Measurements from ENCODE around the gene ANGPTL2. TPM values are rescaled to one million over a fixed set of nuclear protein-coding genes. Genes with fewer than 3 reads are reported as not detected.

Gene ANGPTL2
- total RNA-seq, 1 donor from 2014 or later = 19.4 TPM

GRCh38 chr9:127059030-127059429 lies 63.4 kb downstream of the ANGPTL2 start:
- Histone ChIP-seq H3K36me3 (no peaks in the 10 kb centered on the region), H3K27ac (no peak overlapping the region), H3K4me3 (no peak overlapping the region), H3K9me3 (no peaks in the 10 kb centered on the region), H3K4me1 (peaks cover 26% of the 10 kb centered on the region), H3K27me3 (no peaks in the 10 kb centered on the region)
- ATAC-seq (no peak), DNase-seq (no peak)
- no peak for TF ChIP-seq CTCF (IDR thresholded peaks at IDR 0.05)
- intact Hi-C loops (cut with DNase I) = no loop called here

GRCh38 chr9:127058645-127059021 lies 63.8 kb downstream of the ANGPTL2 start:
- ATAC-seq = no peak
- no peaks in the 10 kb centered on the region for H3K9me3 ChIP-seq

GRCh38 chr9:127058011-127058644 lies 64.3 kb downstream of the ANGPTL2 start:
- peaks cover 34% of the 10 kb centered on the region for H3K4me1 ChIP-seq
- DNase-seq (no peak), ATAC-seq (no peak)
- TF ChIP-seq CTCF (IDR thresholded peaks at IDR 0.05) = no peak
- H3K36me3 ChIP-seq = no peaks in the 10 kb centered on the region
- no peak overlapping the region for H3K4me3 ChIP-seq
- H3K9me3 ChIP-seq = no peaks in the 10 kb centered on the region
- intact Hi-C loops (cut with DNase I) = no loop called here
- H3K27ac ChIP-seq = no peak overlapping the region
- no peaks in the 10 kb centered on the region for H3K27me3 ChIP-seq

More at GRCh38 chr9:127058645-127059021, 63.8 kb downstream of the ANGPTL2 start:
- DNase-seq = no peak
- no peak for TF ChIP-seq CTCF (IDR thresholded peaks at IDR 0.05)
- H3K4me3 ChIP-seq = no peak overlapping the region
- H3K4me1 ChIP-seq = peaks cover 30% of the 10 kb centered on the region
- intact Hi-C loops (cut with DNase I) = no loop called here
- H3K36me3 ChIP-seq = no peaks in the 10 kb centered on the region
- no peaks in the 10 kb centered on the region for H3K27me3 ChIP-seq
- no peak overlapping the region for H3K27ac ChIP-seq

- H3K27ac ChIP-seq = no peak overlapping the region
- H3K9me3 ChIP-seq = no peaks in the 10 kb centered on the region
- no peak for DNase-seq
- H3K4me3 ChIP-seq = no peak overlapping the region
- no peak for ATAC-seq
- no peak for TF ChIP-seq CTCF (IDR thresholded peaks at IDR 0.05)
- H3K27me3 ChIP-seq = no peaks in the 10 kb centered on the region
- H3K4me1 ChIP-seq = peaks cover 37% of the 10 kb centered on the region
- intact Hi-C loops (cut with DNase I) = no loop called here
- no peaks in the 10 kb centered on the region for H3K36me3 ChIP-seq
Measured at GRCh38 chr9:127056446-127056845, 66.0 kb downstream of the ANGPTL2 start.

GRCh38 chr9:127055745-127056402 lies 66.6 kb downstream of the ANGPTL2 start:
- Histone ChIP-seq H3K36me3 (no peaks in the 10 kb centered on the region), H3K9me3 (no peaks in the 10 kb centered on the region), H3K27ac (no peak overlapping the region), H3K27me3 (no peaks in the 10 kb centered on the region), H3K4me3 (no peak overlapping the region), H3K4me1 (peaks cover 37% of the 10 kb centered on the region)
- intact Hi-C loops (cut with DNase I) = no loop called here
- DNase-seq (no peak), ATAC-seq (no peak)
- no peak for TF ChIP-seq CTCF (IDR thresholded peaks at IDR 0.05)
